GM18526 (cell line): ENCODE measurements around the gene GCGR.

ENCODE experiments used
- POLR2A ChIP-seq: IDR thresholded peaks from 3 replicates; pipeline ENCODE4 v1.6.1; 2011; ENCODE audit not compliant: insufficient read length; ENCODE audit errors: extremely low read depth

GCGR gene

GRCh38 chr17:81808778-81809555 is 5.0 kb downstream of the GCGR start:
- no peak for TF ChIP-seq POLR2A

GRCh38 chr17:81809556-81809998 is 5.6 kb downstream of the GCGR start:
- no peak for TF ChIP-seq POLR2A

- TF ChIP-seq POLR2A, result no peak
Measured at GRCh38 chr17:81810476-81810875, 6.5 kb downstream of the GCGR start.

- no peak for TF ChIP-seq POLR2A
Measured at GRCh38 chr17:81810892-81811704, 7.1 kb downstream of the GCGR start.

- no peak for TF ChIP-seq POLR2A
Measured at GRCh38 chr17:81811705-81812570, 8.0 kb downstream of the GCGR start.

- no peak for TF ChIP-seq POLR2A
Measured at GRCh38 chr17:81812571-81813370, 8.8 kb downstream of the GCGR start.

GRCh38 chr17:81813371-81813684 is 9.4 kb downstream of the GCGR start:
- no peak for TF ChIP-seq POLR2A

- no peak for TF ChIP-seq POLR2A
Measured at GRCh38 chr17:81813861-81814683, 10.1 kb downstream of the GCGR start.

- TF ChIP-seq POLR2A, result no peak
Measured at GRCh38 chr17:81814748-81815645, 11.0 kb downstream of the GCGR start.

GRCh38 chr17:81815646-81815986 is 11.7 kb downstream of the GCGR start:
- no peak for TF ChIP-seq POLR2A

- TF ChIP-seq POLR2A, result no peak
Measured at GRCh38 chr17:81817758-81818147, 13.8 kb downstream of the GCGR start.

GRCh38 chr17:81819708-81820107 is 15.8 kb downstream of the GCGR start:
- no peak for TF ChIP-seq POLR2A

GRCh38 chr17:81821147-81821546 is 17.2 kb downstream of the GCGR start:
- no peak for TF ChIP-seq POLR2A
